ENCODE measurements around the gene DYNLRB1. TPM values are rescaled to one million over a fixed set of nuclear protein-coding genes. Genes with fewer than 3 reads are reported as not detected.
A peak's percentile ranks its signal among the peaks of the same experiment; 100 is the strongest.

DYNLRB1 gene
- total and polyA plus RNA-seq, 2 donors (not counting 1 experiment from before 2014, with no cell fraction given): 107 to 352 TPM

- H3K36me3 ChIP-seq (ENCODE audit: control insufficient read depth, insufficient read depth, low read length): no peaks in the 10 kb centered on the region
- H4K20me1 ChIP-seq (ENCODE audit: control insufficient read depth, extremely low read depth, insufficient read depth, low read length): no peaks in the 10 kb centered on the region
- no peaks in the 10 kb centered on the region for H3K27me3 ChIP-seq (ENCODE audit: control insufficient read depth, insufficient read depth, low read length)
- H2AFZ ChIP-seq (ENCODE audit: low read length): no peak overlapping the region
- TF ChIP-seq, protein P1, sequence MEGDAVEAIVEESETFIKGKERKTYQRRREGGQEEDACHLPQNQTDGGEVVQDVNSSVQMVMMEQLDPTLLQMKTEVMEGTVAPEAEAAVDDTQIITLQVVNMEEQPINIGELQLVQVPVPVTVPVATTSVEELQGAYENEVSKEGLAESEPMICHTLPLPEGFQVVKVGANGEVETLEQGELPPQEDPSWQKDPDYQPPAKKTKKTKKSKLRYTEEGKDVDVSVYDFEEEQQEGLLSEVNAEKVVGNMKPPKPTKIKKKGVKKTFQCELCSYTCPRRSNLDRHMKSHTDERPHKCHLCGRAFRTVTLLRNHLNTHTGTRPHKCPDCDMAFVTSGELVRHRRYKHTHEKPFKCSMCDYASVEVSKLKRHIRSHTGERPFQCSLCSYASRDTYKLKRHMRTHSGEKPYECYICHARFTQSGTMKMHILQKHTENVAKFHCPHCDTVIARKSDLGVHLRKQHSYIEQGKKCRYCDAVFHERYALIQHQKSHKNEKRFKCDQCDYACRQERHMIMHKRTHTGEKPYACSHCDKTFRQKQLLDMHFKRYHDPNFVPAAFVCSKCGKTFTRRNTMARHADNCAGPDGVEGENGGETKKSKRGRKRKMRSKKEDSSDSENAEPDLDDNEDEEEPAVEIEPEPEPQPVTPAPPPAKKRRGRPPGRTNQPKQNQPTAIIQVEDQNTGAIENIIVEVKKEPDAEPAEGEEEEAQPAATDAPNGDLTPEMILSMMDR (conservative IDR thresholded peaks at IDR 0.05 in 1 of 2, IDR thresholded peaks at IDR 0.05 in 1 of 2; ENCODE audit: low read depth in 1 of 2, low read length in 2 of 2): no peak
- TF ChIP-seq EZH2 (IDR thresholded peaks at IDR 0.05; ENCODE audit: low read length, missing control alignments): no peak
- no peak overlapping the region for H3K4me2 ChIP-seq (ENCODE audit: extremely low read depth, insufficient read depth, low read length)
- no peaks in the 10 kb centered on the region for H3K9me3 ChIP-seq (ENCODE audit: control insufficient read depth, insufficient read depth, low read depth, low read length)
- no peak for DNase-seq (ENCODE audit: low read depth in 2 of 2)
- H3K27ac ChIP-seq (ENCODE audit: insufficient read depth, low read length): no peak overlapping the region
- no peaks in the 10 kb centered on the region for H3K79me2 ChIP-seq (ENCODE audit: control insufficient read depth, insufficient read depth, low read length)
- H3K4me3 ChIP-seq (replicated peaks in 1 of 4; ENCODE audit: control extremely low read depth in 1 of 4, insufficient read depth in 1 of 4, low read depth in 3 of 4, low read length in 4 of 4): no peak overlapping the region
- H3K4me1 ChIP-seq (ENCODE audit: control insufficient read depth, extremely low read depth, insufficient read depth, low read length): no peaks in the 10 kb centered on the region
- H3K9ac ChIP-seq (ENCODE audit: insufficient read depth, low read length): no peak overlapping the region
These were observed 53.4 kb downstream of the DYNLRB1 start for GRCh38 chr20:34569598-34569997.

DNA sequence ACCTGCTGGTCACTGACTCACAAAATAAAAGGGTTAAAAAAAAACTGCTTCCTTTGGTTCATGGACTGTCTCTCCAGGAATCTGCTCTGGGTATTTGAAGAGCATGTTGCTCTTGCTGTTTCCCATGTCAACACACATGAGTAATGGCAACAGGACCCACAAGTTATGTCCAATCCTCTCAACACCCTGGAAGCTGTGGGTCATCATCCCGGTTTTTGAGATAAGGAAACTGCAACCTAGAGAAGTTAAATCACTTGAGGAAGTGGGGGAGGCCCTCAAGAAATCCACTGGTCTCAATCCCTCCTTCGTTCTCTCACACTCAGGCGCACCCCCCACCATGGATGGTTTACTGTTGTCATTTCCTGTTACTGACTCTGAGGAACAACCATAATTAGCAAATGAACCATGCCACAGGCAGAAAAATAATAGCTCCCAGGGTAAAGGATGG lies 54.7 kb downstream of the DYNLRB1 start:
- Histone ChIP-seq H3K79me2 (ENCODE audit: control insufficient read depth, insufficient read depth, low read length) (no peaks in the 10 kb centered on the region), H2AFZ (ENCODE audit: low read length) (no peak overlapping the region), H3K4me3 (replicated peaks in 1 of 4; ENCODE audit: control extremely low read depth in 1 of 4, insufficient read depth in 1 of 4, low read depth in 3 of 4, low read length in 4 of 4) (no peak overlapping the region), H4K20me1 (ENCODE audit: control insufficient read depth, extremely low read depth, insufficient read depth, low read length) (no peaks in the 10 kb centered on the region), H3K27ac (ENCODE audit: insufficient read depth, low read length) (no peak overlapping the region), H3K9me3 (ENCODE audit: control insufficient read depth, insufficient read depth, low read depth, low read length) (no peaks in the 10 kb centered on the region), H3K36me3 (ENCODE audit: control insufficient read depth, insufficient read depth, low read length) (no peaks in the 10 kb centered on the region), H3K4me2 (ENCODE audit: extremely low read depth, insufficient read depth, low read length) (no peak overlapping the region), H3K9ac (ENCODE audit: insufficient read depth, low read length) (no peak overlapping the region), H3K27me3 (ENCODE audit: control insufficient read depth, insufficient read depth, low read length) (no peaks in the 10 kb centered on the region), H3K4me1 (ENCODE audit: control insufficient read depth, extremely low read depth, insufficient read depth, low read length) (no peaks in the 10 kb centered on the region)
- peak; percentile 23 to 86 for DNase-seq (ENCODE audit: low read depth in 2 of 2)
- TF ChIP-seq EZH2 (IDR thresholded peaks at IDR 0.05; ENCODE audit: low read length, missing control alignments): no peak
- TF ChIP-seq, protein P1 (conservative IDR thresholded peaks at IDR 0.05 in 1 of 2, IDR thresholded peaks at IDR 0.05 in 1 of 2; ENCODE audit: low read depth in 1 of 2, low read length in 2 of 2): no peak

- Histone ChIP-seq H3K27ac (ENCODE audit: insufficient read depth, low read length) (no peak overlapping the region), H4K20me1 (ENCODE audit: control insufficient read depth, extremely low read depth, insufficient read depth, low read length) (no peaks in the 10 kb centered on the region), H2AFZ (ENCODE audit: low read length) (no peak overlapping the region), H3K4me3 (replicated peaks in 1 of 4; ENCODE audit: control extremely low read depth in 1 of 4, insufficient read depth in 1 of 4, low read depth in 3 of 4, low read length in 4 of 4) (no peak overlapping the region), H3K9me3 (ENCODE audit: control insufficient read depth, insufficient read depth, low read depth, low read length) (no peaks in the 10 kb centered on the region), H3K4me2 (ENCODE audit: extremely low read depth, insufficient read depth, low read length) (no peak overlapping the region), H3K4me1 (ENCODE audit: control insufficient read depth, extremely low read depth, insufficient read depth, low read length) (no peaks in the 10 kb centered on the region), H3K27me3 (ENCODE audit: control insufficient read depth, insufficient read depth, low read length) (no peaks in the 10 kb centered on the region), H3K79me2 (ENCODE audit: control insufficient read depth, insufficient read depth, low read length) (no peaks in the 10 kb centered on the region), H3K9ac (ENCODE audit: insufficient read depth, low read length) (no peak overlapping the region), H3K36me3 (ENCODE audit: control insufficient read depth, insufficient read depth, low read length) (no peaks in the 10 kb centered on the region)
- DNase-seq (ENCODE audit: low read depth in 2 of 2): no peak
- TF ChIP-seq, protein P1 (conservative IDR thresholded peaks at IDR 0.05 in 1 of 2, IDR thresholded peaks at IDR 0.05 in 1 of 2; ENCODE audit: low read depth in 1 of 2, low read length in 2 of 2): no peak
- no peak for TF ChIP-seq EZH2 (IDR thresholded peaks at IDR 0.05; ENCODE audit: low read length, missing control alignments)
These were observed 55.5 kb downstream of the DYNLRB1 start for GRCh38 chr20:34571753-34572152.

All from fibroblast of lung (primary cell).